ENCODE results near the gene LAGE3. TPM values are rescaled to one million over a fixed set of nuclear protein-coding genes. Genes with fewer than 3 reads are reported as not detected.

Gene LAGE3
- total RNA-seq, 1 donor from 2014 or later: 15.1 TPM

DNA sequence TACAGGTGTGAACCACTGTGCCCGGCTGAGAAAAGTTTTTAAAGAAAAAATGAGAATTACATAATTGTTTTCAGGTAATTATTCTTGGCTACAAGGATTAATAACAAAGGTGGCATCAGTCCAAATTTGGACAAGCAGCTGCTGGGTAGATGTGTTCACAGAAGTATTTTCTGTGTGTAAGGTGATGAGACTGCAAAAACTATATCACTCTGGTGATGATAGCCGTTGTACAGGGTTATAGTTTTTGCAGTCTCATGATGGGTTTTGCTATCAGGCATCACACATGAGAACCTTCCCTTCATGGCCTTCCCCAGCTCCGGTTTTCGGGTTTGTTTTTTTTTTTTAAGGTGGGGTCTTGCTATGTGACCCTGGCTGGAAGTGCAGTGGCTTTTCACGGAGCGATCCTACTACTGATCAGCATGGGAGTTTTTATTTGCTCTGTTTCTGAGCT lies 16.4 kb upstream of the LAGE3 start:
- no peak for DNase-seq
- Histone ChIP-seq H3K27ac (no peak overlapping the region), H3K9me3 (no peaks in the 10 kb centered on the region), H3K4me3 (no peak overlapping the region), H3K27me3 (no peaks in the 10 kb centered on the region), H3K4me1 (no peaks in the 10 kb centered on the region), H3K36me3 (no peaks in the 10 kb centered on the region)
- no peak for ATAC-seq
- intact Hi-C loops (cut with DNase I): no loop called here
- TF ChIP-seq, protein P1, sequence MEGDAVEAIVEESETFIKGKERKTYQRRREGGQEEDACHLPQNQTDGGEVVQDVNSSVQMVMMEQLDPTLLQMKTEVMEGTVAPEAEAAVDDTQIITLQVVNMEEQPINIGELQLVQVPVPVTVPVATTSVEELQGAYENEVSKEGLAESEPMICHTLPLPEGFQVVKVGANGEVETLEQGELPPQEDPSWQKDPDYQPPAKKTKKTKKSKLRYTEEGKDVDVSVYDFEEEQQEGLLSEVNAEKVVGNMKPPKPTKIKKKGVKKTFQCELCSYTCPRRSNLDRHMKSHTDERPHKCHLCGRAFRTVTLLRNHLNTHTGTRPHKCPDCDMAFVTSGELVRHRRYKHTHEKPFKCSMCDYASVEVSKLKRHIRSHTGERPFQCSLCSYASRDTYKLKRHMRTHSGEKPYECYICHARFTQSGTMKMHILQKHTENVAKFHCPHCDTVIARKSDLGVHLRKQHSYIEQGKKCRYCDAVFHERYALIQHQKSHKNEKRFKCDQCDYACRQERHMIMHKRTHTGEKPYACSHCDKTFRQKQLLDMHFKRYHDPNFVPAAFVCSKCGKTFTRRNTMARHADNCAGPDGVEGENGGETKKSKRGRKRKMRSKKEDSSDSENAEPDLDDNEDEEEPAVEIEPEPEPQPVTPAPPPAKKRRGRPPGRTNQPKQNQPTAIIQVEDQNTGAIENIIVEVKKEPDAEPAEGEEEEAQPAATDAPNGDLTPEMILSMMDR (IDR thresholded peaks at IDR 0.05): no peak

DNA sequence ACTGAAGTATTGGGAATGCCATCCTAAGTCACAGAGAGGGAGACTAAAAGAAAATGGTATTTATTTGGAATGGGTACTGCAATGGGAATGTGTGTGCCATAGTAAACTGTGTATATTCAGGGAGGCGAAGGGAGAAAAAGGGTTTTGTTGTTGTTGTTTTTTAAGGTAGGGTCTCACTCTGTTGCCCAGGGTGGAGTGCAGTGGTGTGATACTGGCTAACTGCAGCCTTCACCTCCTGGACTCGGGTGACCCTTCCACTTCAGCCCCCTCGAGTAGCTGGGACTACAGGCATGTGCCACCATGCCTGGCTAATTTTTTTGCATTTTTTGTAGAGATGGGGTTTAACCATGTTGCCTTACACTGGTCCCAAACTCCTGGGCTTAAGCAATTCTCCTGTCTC lies 15.6 kb upstream of the LAGE3 start:
- DNase-seq: no peak
- H3K9me3 ChIP-seq: no peaks in the 10 kb centered on the region
- no peak for ATAC-seq
- TF ChIP-seq, protein P1 (IDR thresholded peaks at IDR 0.05): no peak
- intact Hi-C loops (cut with DNase I): no loop called here
- no peaks in the 10 kb centered on the region for H3K27me3 ChIP-seq
- no peaks in the 10 kb centered on the region for H3K4me1 ChIP-seq
- H3K4me3 ChIP-seq: no peak overlapping the region
- H3K27ac ChIP-seq: no peak overlapping the region
- no peaks in the 10 kb centered on the region for H3K36me3 ChIP-seq

DNA sequence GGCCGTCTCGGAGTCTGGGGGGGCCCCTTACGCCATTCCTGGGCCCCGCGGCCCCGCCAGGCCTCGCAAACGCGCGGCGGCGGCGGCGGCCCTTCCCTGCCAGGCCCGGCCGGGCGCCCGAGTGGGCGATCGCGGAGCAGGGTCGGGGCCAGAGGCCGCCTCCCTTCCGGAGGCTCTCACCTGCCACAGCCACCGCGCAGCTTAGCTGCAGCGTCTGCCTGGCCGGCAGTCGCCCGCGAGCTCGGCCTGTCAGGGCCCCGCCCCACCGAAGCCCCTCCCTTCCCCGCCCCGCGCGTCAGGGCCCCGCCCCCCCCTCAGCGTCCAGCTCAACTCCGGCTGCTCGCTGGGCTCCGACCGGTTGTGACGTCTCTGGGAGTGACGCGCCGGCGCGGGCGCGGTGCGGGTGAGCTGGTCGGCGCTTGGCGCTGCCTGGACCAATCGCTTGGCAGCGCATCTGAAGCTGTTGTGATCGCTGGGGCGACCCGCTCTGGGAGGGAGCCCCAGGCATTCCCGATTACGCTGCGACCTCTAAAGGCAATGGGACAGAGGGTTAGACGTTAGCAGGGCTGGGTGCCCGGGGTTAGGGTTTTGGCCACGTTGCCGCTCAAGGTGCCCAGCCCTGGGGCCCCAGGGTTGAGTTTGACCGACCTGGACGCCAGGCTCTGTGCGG lies 11.5 kb upstream of the LAGE3 start, which contains the start of gene SLC10A3:
TSS of gene SLC10A3 (minus strand) at position 216 of the 670 bp plus-strand sequence. CDS start 1,689 bp downstream, outside the sequence.
- Histone ChIP-seq H3K4me1 (peaks cover 5% of the 10 kb centered on the region), H3K36me3 (no peaks in the 10 kb centered on the region), H3K27me3 (no peaks in the 10 kb centered on the region), H3K27ac (peak within 1 kb of the TSS; percentile 91), H3K4me3 (peak within 1 kb of the TSS; percentile 58), H3K9me3 (no peaks in the 10 kb centered on the region)
- TF ChIP-seq, protein P1 (IDR thresholded peaks at IDR 0.05): no peak
- DNase-seq: peak; percentile 96
- ATAC-seq: peak; percentile 91
- intact Hi-C loops (cut with DNase I): no loop called here

DNA sequence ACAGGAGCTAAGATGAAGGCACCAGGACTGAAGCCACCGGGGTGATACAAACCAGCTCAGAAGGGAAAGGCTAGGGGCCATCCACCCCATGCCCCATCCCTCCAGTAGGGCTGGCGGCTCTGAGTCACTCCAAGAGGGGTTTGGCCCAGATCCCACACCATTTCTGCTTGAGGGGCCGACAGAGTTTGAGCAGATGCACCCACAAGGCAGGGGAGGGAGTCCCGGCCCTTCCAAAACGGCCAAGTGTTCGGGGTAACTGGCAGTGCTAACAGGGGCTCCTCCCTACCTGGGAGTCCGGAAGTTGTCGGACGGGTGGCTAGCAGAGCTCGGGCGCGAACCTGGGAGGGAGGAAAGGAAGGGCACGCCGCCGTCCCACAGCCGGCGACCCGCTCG lies 10.9 kb upstream of the LAGE3 start:
- Histone ChIP-seq H3K9me3 (no peaks in the 10 kb centered on the region), H3K36me3 (no peaks in the 10 kb centered on the region), H3K27ac (peak overlapping the region; percentile 91), H3K27me3 (no peaks in the 10 kb centered on the region), H3K4me3 (peak overlapping the region; percentile 58), H3K4me1 (peaks cover 5% of the 10 kb centered on the region)
- TF ChIP-seq, protein P1 (IDR thresholded peaks at IDR 0.05): no peak
- intact Hi-C loops (cut with DNase I): no loop called here
- DNase-seq (peak; percentile 73), ATAC-seq (peak; percentile 4)

DNA sequence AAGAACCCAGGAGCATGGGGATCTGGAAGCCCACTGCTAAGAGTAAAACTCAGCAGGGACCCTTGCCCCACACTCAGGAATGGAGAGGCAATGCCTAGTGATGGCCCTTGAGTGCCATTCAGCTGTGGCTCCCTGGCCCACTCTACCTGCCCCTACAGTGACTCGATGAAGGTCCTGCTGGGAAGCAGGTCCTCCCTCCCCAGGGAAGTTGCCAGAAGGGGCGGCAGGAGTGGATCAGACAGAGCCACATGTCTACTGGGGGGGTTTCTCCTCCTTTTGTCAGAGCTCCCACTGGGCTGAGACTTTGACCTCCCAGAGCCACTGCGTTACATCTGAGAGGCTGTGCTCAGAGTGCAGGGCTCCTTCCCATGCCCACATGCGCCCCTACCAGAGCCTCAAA lies 10.1 kb upstream of the LAGE3 start:
- Histone ChIP-seq H3K4me1 (peaks cover 5% of the 10 kb centered on the region), H3K9me3 (no peaks in the 10 kb centered on the region), H3K27ac (peak overlapping the region; percentile 91), H3K4me3 (peak overlapping the region; percentile 58), H3K27me3 (no peaks in the 10 kb centered on the region), H3K36me3 (no peaks in the 10 kb centered on the region)
- DNase-seq (no peak), ATAC-seq (no peak)
- intact Hi-C loops (cut with DNase I): no loop called here
- TF ChIP-seq, protein P1 (IDR thresholded peaks at IDR 0.05): no peak
